Activated effector memory CD4-positive, alpha-beta T cell treated with anti-CD3 and anti-CD28 coated beads, Interleukin-2, amount 50 U/mL, for 16 hours (primary cell): Measurements from ENCODE around the gene PRKCA.
"Not testable (repeated sequence)": the region's sequence is repeated elsewhere in the genome, so short reads cannot be mapped to it uniquely, and the experiment has no call there.

Source experiments
- DNase-seq: peaks from one replicate; pipeline ENCODE4 v3.0.0-alpha.2; 2020

The PRKCA gene

DNA sequence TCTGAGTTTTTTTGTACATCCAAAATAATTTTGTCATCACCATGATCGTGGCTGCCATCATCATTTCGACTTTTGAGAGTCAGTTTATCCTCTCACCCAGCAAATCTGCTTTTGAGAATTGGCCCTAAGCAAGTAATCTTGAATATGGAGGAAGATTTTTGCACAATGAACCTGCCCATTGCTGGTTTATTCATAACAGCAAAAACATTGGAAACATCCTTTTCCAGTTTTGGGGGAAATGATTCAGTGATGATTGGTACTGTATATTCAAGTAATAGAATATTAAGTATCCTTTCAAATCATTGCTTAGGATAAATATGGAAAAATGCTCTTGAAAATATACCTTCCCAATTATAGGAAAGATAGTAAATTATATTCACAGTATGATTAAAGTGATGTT, 53.1 kb downstream of the PRKCA start:
- no peak for DNase-seq

DNA sequence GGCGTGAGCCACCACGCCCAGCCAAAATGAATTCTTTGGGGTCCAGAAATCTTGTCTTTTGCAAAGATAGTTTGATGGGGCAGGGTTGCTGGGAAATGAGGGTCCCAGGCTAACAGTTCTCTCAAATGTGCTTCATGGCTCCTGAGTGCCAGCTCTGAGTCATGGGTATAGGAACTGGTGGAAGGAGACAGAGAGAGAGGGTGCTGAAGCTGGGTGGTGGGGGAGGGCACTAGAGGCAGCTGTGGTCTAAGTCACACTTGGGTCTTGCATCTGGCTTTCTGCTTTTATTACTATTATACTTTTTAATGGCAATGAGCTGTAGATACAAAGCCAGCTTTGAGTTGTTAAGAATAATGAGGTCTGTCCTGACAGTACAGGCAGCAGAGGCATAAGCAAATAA, 54.6 kb downstream of the PRKCA start:
- DNase-seq: no peak

DNA sequence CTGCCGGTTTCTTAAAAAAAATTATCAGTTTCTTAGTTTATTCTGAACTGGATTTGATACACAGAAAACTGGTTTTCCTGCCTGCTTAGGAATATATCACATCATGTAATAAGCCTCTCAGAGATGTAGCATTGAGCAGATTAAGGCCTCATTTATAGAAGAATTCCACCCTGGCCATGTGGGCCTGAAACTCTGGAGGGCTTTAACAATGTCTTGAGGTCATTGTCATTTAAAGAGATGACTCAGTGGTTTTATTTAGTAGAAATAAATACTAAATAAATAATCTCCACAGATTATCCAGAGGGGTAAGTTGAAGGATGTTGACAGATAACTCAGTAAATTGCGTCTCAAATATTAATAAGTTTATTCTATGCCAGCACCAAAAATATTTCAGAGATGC, 56.9 kb downstream of the PRKCA start:
- no peak for DNase-seq

DNA sequence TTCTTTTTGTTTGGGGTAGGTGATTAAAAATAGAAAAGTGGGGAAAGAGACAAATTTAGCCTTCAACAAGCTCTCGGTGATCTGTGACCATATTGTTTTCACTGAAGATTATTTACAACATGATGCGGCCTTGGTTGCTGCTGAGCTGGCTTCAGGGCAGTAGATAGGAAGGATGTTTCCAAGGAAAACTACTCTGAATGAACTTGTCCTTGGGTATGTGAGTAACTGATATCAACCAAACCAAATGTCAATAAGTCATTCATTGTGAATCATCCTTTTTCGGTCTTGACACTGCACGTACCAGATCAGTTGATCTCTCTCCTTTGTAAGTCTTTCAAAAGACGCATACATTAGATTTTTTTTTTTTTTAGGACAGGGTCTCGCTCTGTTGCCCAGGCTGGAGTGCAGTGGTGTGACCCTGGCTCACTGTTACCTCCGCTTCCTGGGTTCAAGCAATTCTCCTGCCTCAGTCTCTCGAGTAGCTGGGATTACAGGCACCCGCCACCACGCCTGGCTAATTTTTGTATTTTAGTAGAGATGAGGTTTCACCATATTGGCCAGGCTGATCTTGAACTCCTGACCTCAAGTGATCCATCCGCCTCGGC, 58.6 kb downstream of the PRKCA start:
- not testable (repeated sequence) for DNase-seq

DNA sequence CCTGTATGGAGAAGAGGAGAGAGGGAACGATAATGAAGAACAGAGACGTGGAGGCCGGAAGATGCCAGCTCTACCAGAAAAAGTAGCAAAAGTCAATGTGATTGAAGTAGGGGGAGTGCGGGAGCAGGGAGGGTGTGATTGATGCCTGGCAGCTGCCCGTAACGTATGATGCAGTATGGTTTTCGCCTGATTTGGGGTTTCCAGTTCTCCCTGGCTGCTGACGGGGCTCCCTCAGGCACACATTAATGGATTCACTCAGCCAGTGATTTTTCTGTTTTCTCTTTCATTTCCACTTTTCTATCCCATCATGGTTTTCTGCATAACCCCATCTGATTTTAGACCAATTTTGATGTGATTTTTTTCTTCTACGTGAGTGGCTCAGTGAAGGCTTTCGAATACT, 62.1 kb downstream of the PRKCA start:
- DNase-seq: no peak

DNA sequence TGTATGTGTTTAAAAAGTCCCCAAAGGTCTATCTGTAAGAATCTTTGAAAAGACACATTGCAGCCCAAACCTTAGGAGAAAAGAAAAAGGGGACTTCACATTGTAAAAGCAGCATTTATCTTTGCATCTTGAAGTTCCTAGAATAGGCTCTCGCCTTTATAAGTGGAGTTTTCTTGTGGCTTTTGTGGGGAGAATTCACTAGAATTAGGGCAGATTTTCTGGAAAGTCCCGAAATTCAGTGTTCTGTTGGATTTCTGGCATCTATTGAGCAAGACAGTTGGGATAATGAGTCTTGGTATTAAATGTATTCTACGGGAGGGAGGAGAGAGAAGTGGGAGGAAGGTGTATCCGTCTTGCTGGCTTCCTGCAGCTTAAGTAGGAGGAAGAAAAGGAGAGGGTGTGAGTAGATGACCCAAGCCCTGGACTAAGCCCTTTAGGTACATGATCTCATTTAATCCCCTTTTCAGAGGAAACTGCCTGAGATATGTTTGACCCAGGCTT, 62.6 kb downstream of the PRKCA start:
- no peak for DNase-seq

DNA sequence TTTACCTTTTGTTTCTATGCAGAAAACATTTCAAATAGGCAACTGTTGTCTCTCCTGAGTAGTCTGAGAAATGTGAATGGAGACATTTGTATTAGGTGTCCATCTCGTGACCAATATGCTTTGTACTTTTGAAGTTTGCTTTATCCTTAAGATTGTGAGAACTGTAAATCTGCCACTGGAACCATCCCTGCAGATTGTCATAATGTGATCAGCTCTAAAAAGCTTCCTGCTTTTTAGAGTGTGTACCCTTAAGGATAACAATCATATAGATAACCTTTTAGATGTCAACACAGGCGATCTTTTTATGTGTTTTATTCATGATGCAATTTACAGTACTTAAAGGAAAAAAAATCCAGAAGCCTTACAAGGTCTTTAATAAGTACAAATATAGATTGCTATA, 63.5 kb downstream of the PRKCA start:
- DNase-seq: no peak

DNA sequence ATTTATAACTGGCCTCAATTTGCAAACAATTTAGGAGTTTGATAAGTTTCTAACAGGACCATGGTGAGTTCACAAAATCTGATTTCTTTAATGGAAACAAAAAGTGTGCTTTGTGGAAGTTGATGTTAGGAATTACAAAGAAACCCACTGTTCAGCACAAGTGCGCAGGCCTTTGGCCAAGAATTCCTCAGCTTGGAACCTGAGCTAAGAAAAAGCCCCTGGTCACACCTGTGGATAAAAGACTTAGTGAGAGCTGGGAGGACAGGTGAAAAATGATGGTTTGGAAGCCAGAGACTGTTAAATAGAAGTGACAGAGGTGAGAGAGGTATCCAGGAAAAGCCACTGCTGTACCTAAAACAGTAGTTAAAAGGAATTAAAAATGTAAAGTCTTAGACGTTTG, 64.7 kb downstream of the PRKCA start:
- no peak for DNase-seq

DNA sequence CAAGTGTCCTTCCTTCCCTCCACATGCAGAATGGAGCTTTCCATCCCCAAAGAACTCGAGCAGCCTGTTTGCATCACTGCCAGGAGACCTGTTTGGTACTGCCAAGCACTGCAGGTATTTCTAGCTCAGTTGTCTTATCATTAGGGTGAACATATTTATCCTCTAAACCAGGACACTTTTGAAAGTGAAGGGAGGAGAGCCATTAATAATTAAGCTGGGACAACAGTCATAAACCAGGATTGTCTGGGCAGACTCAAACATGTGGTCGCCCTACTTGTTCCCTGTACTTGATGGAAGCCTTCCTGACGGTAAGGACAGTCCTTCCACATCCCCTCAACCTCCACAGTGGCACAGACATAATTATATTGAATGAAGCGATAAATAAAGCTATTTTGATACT, 67.4 kb downstream of the PRKCA start:
- no peak for DNase-seq

DNA sequence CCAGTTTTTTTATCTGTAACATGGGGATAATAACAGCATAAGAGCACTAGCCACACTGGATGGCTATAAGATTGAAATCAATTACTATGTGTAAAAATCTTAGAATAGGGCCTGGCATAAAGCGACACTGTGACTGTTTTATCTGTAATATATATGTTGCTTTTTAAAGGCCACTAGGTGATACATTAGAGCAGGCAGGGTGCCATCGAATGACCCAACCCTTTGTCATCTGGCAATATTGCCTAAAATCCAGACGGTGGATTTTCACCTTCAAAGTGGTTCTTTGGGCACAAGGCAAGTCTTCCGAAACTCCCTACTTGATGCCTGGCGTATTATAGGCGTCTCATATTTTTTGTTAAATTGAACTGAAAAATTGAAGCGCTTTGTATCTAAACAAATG, 69.1 kb downstream of the PRKCA start:
- no peak for DNase-seq

DNA sequence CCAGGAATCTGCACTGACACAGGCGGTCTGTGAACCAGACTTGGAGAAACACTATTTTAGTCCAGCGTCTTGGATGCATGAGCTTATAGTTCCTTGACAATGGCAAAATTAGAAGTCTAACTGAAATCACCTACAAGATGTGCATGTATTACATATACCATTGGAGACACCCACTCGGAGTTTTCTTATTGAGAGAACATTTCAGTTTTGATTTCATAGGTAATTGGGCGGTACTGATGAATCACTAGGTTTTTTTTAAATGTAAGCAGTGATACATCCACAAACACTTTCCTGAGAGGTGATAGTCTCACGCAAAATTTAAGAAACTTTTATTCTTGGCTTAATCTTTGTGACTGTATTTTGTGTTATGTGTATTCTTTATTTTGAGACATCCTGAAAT, 69.8 kb downstream of the PRKCA start:
- DNase-seq: no peak

DNA sequence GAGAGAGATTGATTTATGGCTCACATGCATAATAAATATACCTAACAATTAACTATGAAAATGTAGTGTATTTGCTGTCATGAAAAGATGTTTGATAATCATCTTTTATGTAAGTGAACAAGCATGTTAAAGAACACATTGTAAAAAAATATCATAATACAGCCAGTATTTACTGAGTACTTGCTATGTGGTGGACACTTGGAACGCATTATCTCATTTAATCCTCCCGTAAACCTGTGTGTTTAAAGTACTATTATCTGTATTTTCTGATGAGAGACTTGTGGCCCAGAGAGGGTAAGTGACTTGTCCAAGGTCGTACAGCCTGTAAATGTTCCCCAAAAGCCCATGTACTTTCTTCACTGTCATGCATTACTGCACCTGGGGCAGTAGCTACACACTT, 70.7 kb downstream of the PRKCA start:
- no peak for DNase-seq

DNA sequence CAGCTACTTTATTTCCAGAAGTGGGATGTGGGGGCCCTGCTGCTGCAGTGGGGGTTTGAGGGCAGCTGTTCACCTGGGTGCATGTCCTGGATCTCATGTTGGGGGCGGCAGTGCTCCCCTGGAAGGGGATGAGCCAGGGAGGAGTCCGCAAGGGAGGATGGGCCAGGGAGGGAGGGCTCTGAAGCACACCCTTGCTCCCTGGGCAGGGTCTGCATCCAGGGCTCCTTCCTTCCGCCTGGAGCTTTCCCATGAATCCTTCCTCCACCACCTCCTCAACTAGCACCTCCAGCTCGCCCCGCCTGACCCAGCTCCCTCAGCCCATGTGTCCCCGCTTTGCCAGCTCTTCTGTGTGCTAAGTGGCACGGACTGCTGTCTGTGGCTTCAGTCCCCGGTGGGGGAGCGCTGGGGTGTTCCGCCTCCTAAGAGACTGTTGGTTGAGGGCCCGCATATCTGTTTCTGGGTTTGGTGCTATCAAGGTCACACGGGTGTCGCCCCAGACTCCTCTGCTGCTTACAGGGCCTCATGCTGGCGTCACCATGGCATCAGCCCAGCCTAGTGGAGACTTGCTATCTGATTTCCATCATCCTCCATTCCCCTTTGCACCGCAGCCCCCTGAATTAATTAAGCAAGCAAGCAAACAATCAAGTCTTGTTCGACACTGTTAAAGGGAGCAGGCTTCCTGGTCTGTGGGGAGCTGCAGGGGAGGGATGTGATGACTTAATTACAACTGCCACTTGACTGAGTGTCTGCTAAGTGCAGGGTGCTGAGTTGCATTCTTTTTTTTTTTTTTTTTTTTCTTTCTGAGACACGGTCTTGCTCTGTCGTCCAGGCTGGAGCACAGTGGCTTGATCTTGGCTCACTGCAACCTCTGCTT, 71.8 kb downstream of the PRKCA start:
- peak; percentile 76 for DNase-seq

DNA sequence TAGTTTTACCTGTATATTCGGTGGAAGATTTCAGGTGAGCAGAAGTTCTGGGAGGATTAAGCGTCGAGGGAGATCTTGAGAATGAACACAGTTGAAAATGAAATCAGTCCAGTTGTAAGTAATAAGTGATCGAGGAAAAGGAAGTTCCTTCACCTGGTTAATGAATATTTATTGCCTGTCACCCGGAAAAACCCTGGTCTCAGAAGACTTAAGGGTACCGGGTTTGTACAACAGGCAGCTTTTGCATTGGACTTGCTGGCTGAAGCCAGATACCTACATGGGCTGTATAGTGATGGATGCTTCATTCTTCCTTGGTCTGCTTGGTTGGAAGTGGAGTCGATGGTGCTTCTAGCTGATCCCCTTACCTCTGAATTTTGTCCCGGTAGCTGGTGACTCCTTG, 72.7 kb downstream of the PRKCA start:
- DNase-seq: no peak

DNA sequence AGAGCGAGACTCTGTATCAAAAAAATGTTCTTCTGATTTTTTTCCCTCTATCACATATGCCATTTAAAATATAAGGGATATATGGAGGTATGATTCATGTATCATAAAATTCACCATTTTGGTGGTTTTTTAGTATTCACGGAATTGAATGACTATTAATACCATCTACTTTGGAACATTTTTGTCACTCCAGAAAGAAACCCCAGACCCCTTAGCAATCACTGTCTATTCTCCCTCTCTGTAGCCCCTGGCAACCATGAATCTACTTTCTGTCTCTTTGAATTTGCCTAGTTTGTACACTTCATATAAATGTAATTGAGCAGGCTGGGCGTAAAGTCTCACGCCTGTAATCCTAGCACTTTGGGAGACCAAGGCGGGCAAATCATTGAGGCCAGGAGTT, 75.9 kb downstream of the PRKCA start:
- no peak for DNase-seq

DNA sequence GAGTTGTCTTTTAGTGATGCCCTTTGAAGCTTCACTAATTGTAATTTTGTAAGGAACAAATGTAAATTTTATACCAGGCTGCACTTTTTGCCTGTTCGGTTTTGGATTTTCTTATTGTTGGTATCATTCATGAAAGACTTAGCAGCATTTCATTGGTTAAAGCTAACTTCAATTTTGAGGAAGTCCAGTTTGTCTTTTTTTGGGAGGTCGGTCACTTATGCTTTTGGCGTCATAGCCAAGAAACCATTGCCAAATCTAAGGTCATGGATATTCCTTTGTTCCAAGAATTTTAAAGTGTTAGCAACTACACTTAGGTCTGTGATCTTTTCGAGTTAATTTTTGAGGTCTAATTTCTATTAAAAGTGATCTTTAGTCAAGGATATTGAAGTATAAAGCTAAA, 77.1 kb downstream of the PRKCA start:
- no peak for DNase-seq

DNA sequence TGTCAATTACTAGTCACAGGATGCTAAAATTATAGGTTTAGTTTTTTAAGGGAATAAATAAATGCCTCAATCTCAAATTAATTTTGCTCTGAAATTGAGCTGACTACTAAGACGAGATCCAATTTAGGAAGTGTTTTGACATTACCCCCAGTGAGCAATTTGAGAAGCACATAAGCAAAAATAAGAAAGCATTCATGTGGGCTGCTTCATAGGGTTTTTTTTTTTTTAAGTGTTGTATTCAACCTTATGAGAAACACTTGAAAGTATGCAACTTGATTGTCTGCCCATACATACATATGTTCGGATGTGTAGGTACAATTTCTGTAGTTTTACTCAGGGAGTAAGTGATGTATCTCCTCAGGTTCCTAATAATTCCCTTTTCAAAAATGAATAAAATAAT, 77.6 kb downstream of the PRKCA start:
- DNase-seq: no peak

DNA sequence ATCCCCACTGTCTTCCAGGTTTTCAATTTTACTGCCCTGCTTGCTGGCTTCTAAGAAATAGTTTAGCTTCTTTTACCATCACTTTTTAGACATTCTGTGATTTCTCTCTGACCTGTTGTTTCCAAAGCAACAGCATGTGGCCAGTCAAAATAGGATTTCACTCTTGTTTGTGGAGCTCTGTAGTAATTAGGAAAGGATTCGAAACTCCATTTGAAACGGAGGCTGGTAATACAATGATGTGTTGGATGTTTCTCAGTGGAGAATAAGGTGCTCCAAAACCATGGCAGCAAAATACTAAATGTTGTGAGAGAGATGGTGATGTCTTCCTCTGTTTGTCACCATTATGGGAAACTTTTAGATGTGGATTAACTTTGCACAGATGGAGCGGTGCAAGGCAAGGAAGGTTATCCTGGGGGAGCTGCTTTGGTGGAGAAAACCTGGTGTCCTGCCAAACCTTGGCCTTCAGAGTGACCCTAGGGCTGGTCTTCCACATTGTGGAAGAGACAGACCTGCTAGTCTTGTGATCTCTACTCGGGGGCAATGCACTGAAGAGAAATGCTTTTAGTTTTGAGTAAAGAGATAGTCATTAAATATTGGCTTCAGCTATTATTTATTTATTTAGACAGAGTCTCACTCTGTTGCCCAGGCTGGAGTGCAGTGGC, 79.4 kb downstream of the PRKCA start:
- DNase-seq: no peak

DNA sequence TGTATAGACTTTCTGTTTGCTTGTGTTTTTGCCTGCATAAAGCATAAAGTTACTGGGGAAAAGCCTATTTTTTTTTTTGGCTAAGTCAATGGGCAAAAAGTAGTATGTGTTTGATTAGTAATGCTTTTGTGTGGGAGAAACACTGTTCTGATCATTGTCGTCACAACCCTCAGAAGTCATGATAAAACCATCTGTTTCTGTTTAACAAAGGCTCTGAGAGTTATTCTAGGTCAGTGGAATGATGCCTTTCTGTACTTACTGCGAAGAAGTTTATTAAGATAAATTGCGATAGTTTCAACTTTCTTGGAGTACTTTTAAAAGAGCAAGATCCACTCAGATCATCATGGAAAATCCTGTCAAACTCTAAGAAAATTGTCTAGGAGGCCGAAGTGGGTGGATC, 80.9 kb downstream of the PRKCA start:
- DNase-seq: no peak

DNA sequence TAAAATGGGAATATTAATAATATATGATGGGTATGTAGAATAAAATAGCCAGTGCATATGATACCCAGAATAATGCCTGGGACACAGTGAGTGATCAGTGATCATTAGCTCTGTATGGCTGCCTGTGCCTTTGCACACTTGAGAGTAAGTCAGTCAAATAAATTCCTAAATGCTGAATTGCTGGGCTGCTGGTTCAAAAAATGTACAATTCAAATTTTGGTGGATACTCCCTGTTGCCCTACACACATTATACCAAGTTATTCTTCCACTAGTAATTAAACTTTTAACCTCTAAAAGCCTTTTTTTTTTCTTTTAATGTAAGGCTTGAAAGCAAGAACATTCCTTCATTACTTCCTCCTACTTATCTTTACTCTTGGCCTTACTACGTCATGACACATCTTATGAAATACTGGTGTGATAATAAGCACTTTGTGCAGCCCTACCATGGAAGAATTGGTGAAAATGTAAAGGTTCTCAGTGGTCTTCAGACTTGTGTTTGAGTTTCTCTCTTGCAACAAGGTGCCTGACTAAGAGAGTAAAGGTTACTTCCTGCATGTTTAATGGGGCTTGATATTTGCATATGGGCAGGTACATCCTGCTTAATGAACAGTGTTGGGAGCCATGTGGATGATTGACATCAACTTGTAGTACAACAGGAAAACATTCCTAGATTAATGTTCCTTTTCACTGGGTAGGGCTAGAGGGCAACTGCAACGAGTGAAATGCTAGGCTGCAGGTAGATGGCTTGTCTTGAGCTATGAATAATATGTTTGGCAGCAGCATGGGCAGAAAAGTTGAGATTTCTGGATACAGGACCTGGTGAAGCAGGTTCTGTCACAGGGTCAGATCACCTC, 84.3 kb downstream of the PRKCA start:
- no peak for DNase-seq

DNA sequence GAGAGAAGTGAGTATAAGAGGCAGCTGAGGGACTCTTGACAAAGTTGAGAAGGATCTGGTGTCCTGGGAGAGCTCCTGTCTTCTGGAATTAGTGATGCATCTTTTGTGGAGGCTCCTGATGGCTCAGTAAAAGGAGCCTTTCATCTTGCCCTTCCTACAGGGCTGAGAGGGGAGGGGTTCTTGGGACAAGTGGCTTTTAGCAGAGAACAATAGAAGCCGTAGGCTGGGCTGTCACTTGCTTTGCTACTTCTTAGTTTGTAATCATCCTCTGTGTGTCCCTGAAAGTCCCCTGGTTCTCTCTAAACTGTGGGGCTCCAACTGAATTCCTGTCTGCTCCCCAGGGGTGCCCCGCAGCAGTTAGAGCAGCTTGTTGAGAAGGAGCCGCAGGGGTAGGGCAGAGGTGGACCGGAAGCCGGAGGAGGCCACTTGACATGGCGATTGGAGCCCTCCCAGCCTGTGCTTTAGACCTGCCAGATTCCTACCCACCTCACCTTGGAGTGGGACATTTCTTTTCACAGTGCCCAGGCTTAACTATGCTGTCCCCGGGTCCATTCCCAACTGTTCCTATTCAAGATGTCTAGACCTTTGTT, 85.1 kb downstream of the PRKCA start:
- DNase-seq: no peak

DNA sequence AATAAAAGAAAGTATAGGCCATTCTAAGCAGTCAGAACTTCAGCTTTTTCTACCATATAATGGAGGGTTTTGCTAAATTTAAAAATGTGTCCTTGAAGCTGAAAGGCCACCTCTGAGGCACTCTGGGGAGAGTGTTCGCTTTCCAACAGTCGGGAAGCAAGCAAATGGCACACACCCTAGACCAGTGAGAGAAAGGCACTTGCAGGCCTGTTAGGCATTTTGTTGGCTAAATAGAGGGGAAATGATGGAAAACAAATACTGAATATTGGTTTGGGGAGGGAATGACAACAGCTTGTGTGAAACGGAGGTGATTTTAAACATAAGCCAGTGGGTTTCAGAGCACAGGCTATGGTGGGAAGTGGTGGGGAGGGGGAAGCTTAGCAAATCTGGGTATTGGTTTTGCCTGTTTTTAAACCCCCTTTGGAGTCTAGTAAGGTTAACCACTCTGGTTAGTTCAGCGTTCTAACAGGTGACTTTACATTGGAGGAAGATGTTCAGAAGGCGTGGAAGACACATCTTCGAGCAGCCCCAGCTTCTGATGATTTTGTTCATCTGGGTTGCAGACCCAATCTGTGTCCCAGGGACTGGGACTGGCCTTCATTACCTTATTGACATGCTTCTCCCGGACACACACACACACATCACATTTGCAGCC, 90.5 kb downstream of the PRKCA start:
- DNase-seq: no peak
